Colonic mucosa (tissue), 4 donors: Measurements from ENCODE around the gene DRGX. TPM values are rescaled to one million over a fixed set of nuclear protein-coding genes. Genes with fewer than 3 reads are reported as not detected.

Experiments
- DNase-seq: peaks from one replicate; pipeline ENCODE4 v3.0.0-alpha.2; 2020
- H3K27ac ChIP-seq: fragments of 200-600 bp; one replicate; pipeline ENCODE4 v1.8.0; 2021
- H3K27me3 ChIP-seq: fragments of 200-600 bp; one replicate; pipeline ENCODE4 v1.8.0; 2021
- H3K36me3 ChIP-seq: fragments of 200-600 bp; one replicate; pipeline ENCODE4 v1.8.0; 2021
- H3K4me1 ChIP-seq: fragments of 200-600 bp; one replicate; pipeline ENCODE4 v1.8.0; 2021; ENCODE audit warnings: mild to moderate bottlenecking
- H3K4me3 ChIP-seq: fragments of 200-600 bp; one replicate; pipeline ENCODE4 v1.8.0; 2021
- H3K9ac ChIP-seq, 2 donors: one replicate each; pipeline ENCODE4 v1.7.0; 2013; ENCODE audit warnings: control low read depth in 2 of 2, low read depth in 2 of 2, low read length in 2 of 2
- H3K9me3 ChIP-seq: fragments of 200-600 bp; one replicate; pipeline ENCODE4 v1.8.0; 2021
- CTCF ChIP-seq: fragments of 200-600 bp; IDR thresholded peaks from one replicate; pipeline ENCODE4 v1.8.0; 2022; ENCODE audit warnings: antibody characterized with exemption, mild to moderate bottlenecking
- intact Hi-C: fragments of 100-400 bp; cut with DNase I; formaldehyde crosslinking; loops from one replicate; pipeline ENCODE4 v1.14.1; 2022
- total RNA-seq, 2 donors: library from RNA; stranded (reverse); fragmentation: NEBNext Ultra II Directional in 1 of 2; extraction: Animal tissue kit (Norgen Biotek cat#: 25700) in 1 of 2; gene quantifications; one replicate each; pipeline ENCODE4 v1.2.1, GENCODE V29; 2021
- donor health status: healthy.
- donor health status: DM: no; HTN: no; CAD: no.
- donor health status: DM: no; HTN: no; CAD: no.

DRGX gene
- total RNA-seq, 2 donors from 2014 or later: 0.16 TPM; not detected in 1

- H3K27ac ChIP-seq: no peak overlapping the region
- TF ChIP-seq CTCF: no peak
- no peaks in the 10 kb centered on the region for H3K4me1 ChIP-seq
- no peaks in the 10 kb centered on the region for H3K27me3 ChIP-seq
- DNase-seq: no peak
- H3K4me3 ChIP-seq: no peak overlapping the region
- H3K36me3 ChIP-seq: no peaks in the 10 kb centered on the region
- H3K9me3 ChIP-seq: no peaks in the 10 kb centered on the region
- no peak overlapping the region for H3K9ac ChIP-seq
- intact Hi-C loops: no loop called here
Measured at GRCh38 chr10:49381111-49381900, 14.6 kb downstream of the DRGX start.

- intact Hi-C loops: no loop called here
- no peak for TF ChIP-seq CTCF
- no peaks in the 10 kb centered on the region for H3K4me1 ChIP-seq
- no peaks in the 10 kb centered on the region for H3K36me3 ChIP-seq
- H3K9me3 ChIP-seq: no peaks in the 10 kb centered on the region
- H3K27ac ChIP-seq: no peak overlapping the region
- no peak overlapping the region for H3K4me3 ChIP-seq
- H3K27me3 ChIP-seq: no peaks in the 10 kb centered on the region
- no peak for DNase-seq
- no peak overlapping the region for H3K9ac ChIP-seq
Measured at GRCh38 chr10:49379596-49380410, 16.1 kb downstream of the DRGX start.

GRCh38 chr10:49377256-49377655 lies 18.6 kb downstream of the DRGX start:
- DNase-seq: no peak
- Histone ChIP-seq H3K27me3 (no peaks in the 10 kb centered on the region), H3K36me3 (no peaks in the 10 kb centered on the region), H3K4me1 (no peaks in the 10 kb centered on the region), H3K9me3 (no peaks in the 10 kb centered on the region), H3K9ac (no peak overlapping the region), H3K4me3 (no peak overlapping the region), H3K27ac (no peak overlapping the region)
- intact Hi-C loops: no loop called here
- TF ChIP-seq CTCF: no peak

DNA sequence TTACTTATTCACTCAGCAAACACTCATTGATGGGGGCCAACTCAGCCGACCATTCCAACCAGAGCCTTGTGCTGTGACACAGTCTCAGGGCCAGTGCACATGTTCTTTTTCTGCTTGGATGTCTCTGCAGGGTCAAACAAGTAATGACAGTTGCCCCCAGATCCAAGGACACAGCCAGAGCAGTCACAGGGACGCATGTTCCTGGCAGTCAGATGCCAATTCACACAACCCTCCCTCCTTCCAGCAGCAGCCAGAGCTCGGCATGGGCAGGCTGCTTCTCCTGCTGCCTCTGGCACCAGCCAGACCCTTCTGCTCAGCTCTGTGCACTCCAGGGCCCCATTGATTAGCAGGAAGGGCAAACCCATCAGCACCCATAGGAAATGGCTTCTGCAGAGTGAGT lies 20.3 kb downstream of the DRGX start:
- no peak overlapping the region for H3K4me3 ChIP-seq
- H3K36me3 ChIP-seq: no peaks in the 10 kb centered on the region
- no peaks in the 10 kb centered on the region for H3K9me3 ChIP-seq
- intact Hi-C loops: no loop called here
- no peak overlapping the region for H3K27ac ChIP-seq
- no peak for TF ChIP-seq CTCF
- DNase-seq: no peak
- no peak overlapping the region for H3K9ac ChIP-seq
- no peaks in the 10 kb centered on the region for H3K27me3 ChIP-seq
- H3K4me1 ChIP-seq: no peaks in the 10 kb centered on the region

GRCh38 chr10:49374740-49375139 lies 21.1 kb downstream of the DRGX start:
- H3K4me3 ChIP-seq: no peak overlapping the region
- H3K36me3 ChIP-seq: no peaks in the 10 kb centered on the region
- intact Hi-C loops: no loop called here
- DNase-seq: no peak
- no peak overlapping the region for H3K9ac ChIP-seq
- H3K27me3 ChIP-seq: no peaks in the 10 kb centered on the region
- H3K4me1 ChIP-seq: no peaks in the 10 kb centered on the region
- H3K9me3 ChIP-seq: no peaks in the 10 kb centered on the region
- TF ChIP-seq CTCF: no peak
- no peak overlapping the region for H3K27ac ChIP-seq
